Fibroblast of gingiva (primary cell): Measurements from ENCODE around the gene PIK3R4.

ENCODE experiments used
- DNase-seq: peaks from one replicate; pipeline ENCODE4 v3.0.0-alpha.2; 2011; ENCODE audit warnings: low read depth

Gene PIK3R4

DNA sequence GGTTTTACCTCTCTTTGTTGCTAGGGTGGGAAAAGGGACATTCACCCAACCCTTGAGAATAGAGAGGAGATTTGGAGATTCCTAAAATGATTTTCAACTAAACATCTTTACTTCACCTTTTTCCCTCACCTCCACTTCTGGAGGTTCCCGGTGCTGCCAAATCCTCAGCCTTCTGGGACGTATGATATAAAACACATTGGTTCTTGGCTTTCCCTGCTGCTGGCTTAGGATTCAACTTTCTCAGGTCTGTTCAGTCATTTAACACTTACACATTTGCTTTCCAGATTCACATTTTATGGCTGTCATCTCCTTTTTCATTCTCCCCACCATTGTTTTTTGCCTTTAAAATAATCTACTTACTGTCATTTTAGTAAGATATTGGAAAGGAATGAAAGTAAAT is 106.6 kb downstream of the PIK3R4 start:
- no peak for DNase-seq

DNA sequence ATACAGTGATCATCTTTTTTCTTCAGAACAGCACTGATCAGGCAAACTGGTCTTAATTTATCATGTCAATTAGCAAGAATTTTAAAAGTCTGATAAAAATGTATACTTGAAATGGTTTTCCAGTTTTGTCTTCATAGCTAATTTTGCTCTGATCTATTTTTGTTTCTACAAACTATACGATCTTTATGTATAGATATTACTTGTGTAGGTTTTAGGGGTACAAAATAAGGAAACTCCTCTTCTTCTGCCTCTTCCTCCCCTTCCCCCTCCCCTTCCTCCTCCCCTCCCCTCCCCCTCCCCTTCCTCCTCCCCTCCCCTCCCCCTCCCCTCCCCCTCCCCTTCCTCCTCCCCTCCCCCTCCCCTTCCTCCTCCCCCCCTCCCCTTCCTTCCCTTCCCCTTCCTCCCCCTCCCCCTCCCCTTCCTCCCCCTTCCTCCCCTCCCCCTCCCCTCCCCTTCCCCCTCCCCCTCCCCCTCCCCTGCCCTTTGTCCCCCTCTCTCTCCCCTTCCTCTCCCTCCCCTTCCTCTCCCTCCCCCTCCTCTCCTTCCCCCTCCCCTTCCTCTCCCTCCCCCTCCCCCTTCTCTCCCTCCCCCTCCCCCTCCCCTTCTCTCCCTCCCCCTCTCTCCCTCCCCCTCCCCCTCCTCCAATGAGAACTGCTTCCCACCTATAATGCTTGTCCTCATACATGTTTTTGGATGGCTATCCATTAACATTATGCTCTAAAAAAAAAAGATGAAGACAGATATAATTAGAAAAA is 110.0 kb downstream of the PIK3R4 start:
- no peak for DNase-seq

DNA sequence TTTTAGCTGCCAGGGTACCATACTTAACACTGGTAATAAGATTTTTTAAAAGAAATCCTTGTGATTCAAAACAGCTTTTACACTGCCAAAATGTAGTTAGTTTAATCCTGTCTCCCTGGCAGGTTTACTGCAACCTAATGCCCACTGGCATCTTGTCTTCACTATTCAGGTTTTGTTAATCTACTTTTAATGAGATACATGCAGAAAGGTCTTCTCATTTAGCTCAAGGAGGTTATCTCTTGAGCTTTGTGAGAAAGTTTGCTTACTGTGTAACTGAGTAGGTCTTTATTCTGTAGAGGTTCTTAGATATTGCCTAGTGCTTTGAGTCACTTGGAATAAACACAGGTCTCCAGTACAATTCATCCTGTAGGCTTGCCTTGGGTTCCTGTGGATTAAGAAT is 110.7 kb downstream of the PIK3R4 start:
- DNase-seq, result no peak

DNA sequence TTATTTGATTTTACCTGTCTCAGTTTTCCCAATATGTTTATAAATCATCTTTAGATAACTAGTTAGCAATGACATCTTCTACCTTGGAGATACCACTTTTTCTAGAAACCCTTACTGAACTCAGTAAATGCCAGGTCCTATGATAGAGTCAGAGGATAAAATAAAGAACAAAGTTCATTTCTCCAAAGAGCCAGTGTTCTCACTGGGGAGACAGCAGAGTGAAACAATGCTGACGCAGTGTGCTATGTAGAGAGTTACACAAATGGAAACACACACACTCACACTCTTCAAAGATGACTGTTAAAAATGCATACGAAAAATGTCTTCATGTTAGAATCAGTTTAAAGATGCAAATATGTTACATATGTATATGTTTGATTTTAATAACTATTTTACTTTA is 111.3 kb downstream of the PIK3R4 start:
- DNase-seq, result no peak
